ENCODE results near the gene MALAT1. TPM values are rescaled to one million over a fixed set of nuclear protein-coding genes. Genes with fewer than 3 reads are reported as not detected.
A peak's percentile ranks its signal among the peaks of the same experiment; 100 is the strongest.
"Not testable (repeated sequence)": the region's sequence is repeated elsewhere in the genome, so short reads cannot be mapped to it uniquely, and the experiment has no call there.

Gene MALAT1
- total RNA-seq (2014; rRNA removed; shearing (Covaris generic)) (3,446 and 3,598 TPM in 2 replicates), total RNA-seq (2022) (5,974 and 7,097 TPM in 2 replicates), Bru-seq, nascent RNA (percentile 100 among the genes with signal in this experiment), BruChase-seq, experiment 1, labeled RNA remaining after a 6-hour chase (percentile 100 among the genes with signal in this experiment), BruChase-seq, experiment 2, labeled RNA remaining after a 2-hour chase (percentile 100 among the genes with signal in this experiment)
- long read RNA-seq, full-length matches to known transcripts = 197 of 198 reads
- long read RNA-seq, partial matches to known transcripts = 1 of 198 reads
- long read RNA-seq, other reads (novel, unspliced or antisense) = 0 of 198 reads

DNA sequence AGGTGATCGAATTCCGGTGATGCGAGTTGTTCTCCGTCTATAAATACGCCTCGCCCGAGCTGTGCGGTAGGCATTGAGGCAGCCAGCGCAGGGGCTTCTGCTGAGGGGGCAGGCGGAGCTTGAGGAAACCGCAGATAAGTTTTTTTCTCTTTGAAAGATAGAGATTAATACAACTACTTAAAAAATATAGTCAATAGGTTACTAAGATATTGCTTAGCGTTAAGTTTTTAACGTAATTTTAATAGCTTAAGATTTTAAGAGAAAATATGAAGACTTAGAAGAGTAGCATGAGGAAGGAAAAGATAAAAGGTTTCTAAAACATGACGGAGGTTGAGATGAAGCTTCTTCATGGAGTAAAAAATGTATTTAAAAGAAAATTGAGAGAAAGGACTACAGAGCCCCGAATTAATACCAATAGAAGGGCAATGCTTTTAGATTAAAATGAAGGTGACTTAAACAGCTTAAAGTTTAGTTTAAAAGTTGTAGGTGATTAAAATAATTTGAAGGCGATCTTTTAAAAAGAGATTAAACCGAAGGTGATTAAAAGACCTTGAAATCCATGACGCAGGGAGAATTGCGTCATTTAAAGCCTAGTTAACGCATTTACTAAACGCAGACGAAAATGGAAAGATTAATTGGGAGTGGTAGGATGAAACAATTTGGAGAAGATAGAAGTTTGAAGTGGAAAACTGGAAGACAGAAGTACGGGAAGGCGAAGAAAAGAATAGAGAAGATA, at the start of gene MALAT1:
TSS of gene MALAT1 (plus strand) at position 69 of the 736 bp plus-strand sequence.
- BruUV-seq (replicated peaks) = TSS peak; percentile 54
- H3K4me3 ChIP-seq (ENCODE audit: low read depth, low read length, poor library complexity, severe bottlenecking) = peak within 1 kb of the TSS; percentile 79

DNA sequence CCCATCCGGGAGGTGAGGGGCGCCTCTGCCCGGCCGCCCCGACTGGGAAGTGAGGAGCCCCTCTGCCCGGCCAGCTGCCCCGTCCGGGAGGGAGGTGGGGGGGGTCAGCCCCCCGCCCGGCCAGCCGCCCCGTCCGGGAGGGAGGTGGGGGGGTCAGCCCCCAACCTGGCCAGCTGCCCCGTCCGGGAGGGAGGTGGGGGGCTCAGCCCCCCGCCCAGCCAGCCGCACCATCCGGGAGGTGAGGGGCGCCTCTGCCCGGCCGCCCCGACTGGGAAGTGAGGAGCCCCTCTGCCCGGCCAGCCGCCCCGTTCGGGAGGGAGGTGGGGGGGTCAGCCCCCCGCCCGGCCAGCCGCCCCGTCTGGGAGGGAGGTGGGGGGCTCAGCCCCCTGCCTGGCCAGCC, 47.5 kb upstream of the MALAT1 start:
- CTCF ChIA-PET (ENCODE audit: unreplicated experiment) = not testable (repeated sequence)

More for the DNA sequence above, at the start of gene MALAT1:
- intact Hi-C loops (cut with micrococcal nuclease; ENCODE audit: unreplicated experiment) = no loop called here
- TF ChIP-seq, protein P1, sequence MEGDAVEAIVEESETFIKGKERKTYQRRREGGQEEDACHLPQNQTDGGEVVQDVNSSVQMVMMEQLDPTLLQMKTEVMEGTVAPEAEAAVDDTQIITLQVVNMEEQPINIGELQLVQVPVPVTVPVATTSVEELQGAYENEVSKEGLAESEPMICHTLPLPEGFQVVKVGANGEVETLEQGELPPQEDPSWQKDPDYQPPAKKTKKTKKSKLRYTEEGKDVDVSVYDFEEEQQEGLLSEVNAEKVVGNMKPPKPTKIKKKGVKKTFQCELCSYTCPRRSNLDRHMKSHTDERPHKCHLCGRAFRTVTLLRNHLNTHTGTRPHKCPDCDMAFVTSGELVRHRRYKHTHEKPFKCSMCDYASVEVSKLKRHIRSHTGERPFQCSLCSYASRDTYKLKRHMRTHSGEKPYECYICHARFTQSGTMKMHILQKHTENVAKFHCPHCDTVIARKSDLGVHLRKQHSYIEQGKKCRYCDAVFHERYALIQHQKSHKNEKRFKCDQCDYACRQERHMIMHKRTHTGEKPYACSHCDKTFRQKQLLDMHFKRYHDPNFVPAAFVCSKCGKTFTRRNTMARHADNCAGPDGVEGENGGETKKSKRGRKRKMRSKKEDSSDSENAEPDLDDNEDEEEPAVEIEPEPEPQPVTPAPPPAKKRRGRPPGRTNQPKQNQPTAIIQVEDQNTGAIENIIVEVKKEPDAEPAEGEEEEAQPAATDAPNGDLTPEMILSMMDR (conservative IDR thresholded peaks at IDR 0.05; ENCODE audit: low read length) = no peak
- TF ChIP-seq EZH2phosphoT487 (IDR thresholded peaks at IDR 0.05; ENCODE audit: borderline replicate concordance, low read depth, low read length) = no peak
- DNase-seq (ENCODE audit: low spot score) = peak; percentile 97
- Histone ChIP-seq H2AFZ (ENCODE audit: low read length) (peak within 1 kb of the TSS; percentile 65; the same call in 1 of the 2 replicates), H4K20me1 (ENCODE audit: insufficient read depth, low read length) (peaks cover 49% of the 10 kb centered on the region), H3K79me2 (ENCODE audit: insufficient read depth, low read depth, low read length) (peaks cover 89% of the 10 kb centered on the region), H3K4me2 (ENCODE audit: low read length) (peak within 1 kb of the TSS; percentile 98), H3K27ac (ENCODE audit: low read depth, low read length, poor library complexity, severe bottlenecking) (peak within 1 kb of the TSS; percentile 98), H3K9me2 (ENCODE audit: insufficient read depth, low read length) (no peaks in the 10 kb centered on the region), H3K9me3 (ENCODE audit: low read length) (no peaks in the 10 kb centered on the region), H3K36me3 (ENCODE audit: insufficient read depth, low read length) (peaks cover 52% of the 10 kb centered on the region), H3K4me1 (ENCODE audit: insufficient read depth, low read length, poor library complexity, severe bottlenecking) (peaks cover 39% of the 10 kb centered on the region)
- POLR2A ChIA-PET = interaction anchor here (0.6 to 7.8 kb wide), 22 partner anchors 9 to 361 kb away, joined by 3 to 237 read pairs (median 6); partner anchors contain the start of genes FAM89B, FRMD8, NEAT1 and SCYL1
- CTCF ChIA-PET (ENCODE audit: unreplicated experiment) = interaction anchor here (1.5 to 2.1 kb wide), 2 partner anchors 28 to 80 kb away, joined by 4 to 5 read pairs; no protein-coding TSS in a partner anchor

DNA sequence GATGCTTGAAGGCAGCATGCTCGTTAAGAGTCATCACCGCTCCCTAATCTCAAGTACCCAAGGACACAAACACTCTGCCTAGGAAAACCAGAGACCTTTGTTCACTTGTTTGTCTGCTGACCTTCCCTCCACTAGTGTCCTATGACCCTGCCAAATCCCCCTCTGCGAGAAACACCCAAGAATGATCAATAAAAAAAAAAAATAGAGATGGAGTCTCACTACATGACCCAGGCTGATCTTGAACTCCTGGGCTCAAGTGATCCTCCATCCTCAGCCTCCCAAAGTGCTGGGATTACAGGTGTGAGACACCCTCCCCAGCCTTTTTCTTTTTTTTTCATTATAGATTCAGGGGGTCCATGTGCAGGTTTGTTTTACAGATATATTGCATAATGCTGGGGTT, 46.6 kb upstream of the MALAT1 start:
- H3K9me2 ChIP-seq (ENCODE audit: insufficient read depth, low read length); H3K9me3 ChIP-seq (ENCODE audit: low read length); CTCF ChIA-PET (ENCODE audit: unreplicated experiment); H3K4me2 ChIP-seq (ENCODE audit: low read length); intact Hi-C loops (cut with micrococcal nuclease; ENCODE audit: unreplicated experiment); H4K20me1 ChIP-seq (ENCODE audit: insufficient read depth, low read length); H3K4me3 ChIP-seq (ENCODE audit: low read depth, low read length, poor library complexity, severe bottlenecking); H2AFZ ChIP-seq (ENCODE audit: low read length); H3K36me3 ChIP-seq (ENCODE audit: insufficient read depth, low read length); BruUV-seq (replicated peaks); DNase-seq (ENCODE audit: low spot score); H3K27ac ChIP-seq (ENCODE audit: low read depth, low read length, poor library complexity, severe bottlenecking); POLR2A ChIA-PET: not testable (repeated sequence)
- H3K4me1 ChIP-seq (ENCODE audit: insufficient read depth, low read length, poor library complexity, severe bottlenecking) = peaks cover 35% of the 10 kb centered on the region
- peaks cover 22% of the 10 kb centered on the region; the same call in 1 of the 2 replicates for H3K79me2 ChIP-seq (ENCODE audit: insufficient read depth, low read depth, low read length)

More for the DNA sequence above, 47.5 kb upstream of the MALAT1 start:
- H3K4me3 ChIP-seq (ENCODE audit: low read depth, low read length, poor library complexity, severe bottlenecking); H4K20me1 ChIP-seq (ENCODE audit: insufficient read depth, low read length); H3K27ac ChIP-seq (ENCODE audit: low read depth, low read length, poor library complexity, severe bottlenecking); H3K9me2 ChIP-seq (ENCODE audit: insufficient read depth, low read length); POLR2A ChIA-PET; H3K4me2 ChIP-seq (ENCODE audit: low read length); H2AFZ ChIP-seq (ENCODE audit: low read length); intact Hi-C loops (cut with micrococcal nuclease; ENCODE audit: unreplicated experiment); H3K36me3 ChIP-seq (ENCODE audit: insufficient read depth, low read length); BruUV-seq (replicated peaks); DNase-seq (ENCODE audit: low spot score); H3K9me3 ChIP-seq (ENCODE audit: low read length): not testable (repeated sequence)
- H3K79me2 ChIP-seq (ENCODE audit: insufficient read depth, low read depth, low read length) = peaks cover 13% of the 10 kb centered on the region; the same call in 1 of the 2 replicates
- H3K4me1 ChIP-seq (ENCODE audit: insufficient read depth, low read length, poor library complexity, severe bottlenecking) = peaks cover 28% of the 10 kb centered on the region

All from OCI-LY7 (cell line).